Gastroesophageal sphincter (tissue), 3 donors: ENCODE measurements around the gene ENO2.

Experiments
- EP300 ChIP-seq: sonication (generic); formaldehyde crosslinking; IDR thresholded peaks from one replicate; pipeline ENCODE4 v1.6.1; 2017; ENCODE audit warnings: antibody characterized with exemption, mild to moderate bottlenecking
- TF ChIP-seq, protein P1 (sequence below), 4 experiments: fragments of 200-600 bp in 2 of 4; fragments of 450-650 bp in 2 of 4; sonication (generic) in 1 of 4; IDR thresholded peaks; one replicate each; pipeline ENCODE4 v1.5.1; 2017 to 2019; ENCODE audit warnings: antibody characterized with exemption in 4 of 4, mild to moderate bottlenecking in 2 of 4, moderate library complexity in 2 of 4

GRCh38 chr12:6871052-6871957 lies 43.1 kb upstream of the ENO2 start:
- TF ChIP-seq, protein P1, sequence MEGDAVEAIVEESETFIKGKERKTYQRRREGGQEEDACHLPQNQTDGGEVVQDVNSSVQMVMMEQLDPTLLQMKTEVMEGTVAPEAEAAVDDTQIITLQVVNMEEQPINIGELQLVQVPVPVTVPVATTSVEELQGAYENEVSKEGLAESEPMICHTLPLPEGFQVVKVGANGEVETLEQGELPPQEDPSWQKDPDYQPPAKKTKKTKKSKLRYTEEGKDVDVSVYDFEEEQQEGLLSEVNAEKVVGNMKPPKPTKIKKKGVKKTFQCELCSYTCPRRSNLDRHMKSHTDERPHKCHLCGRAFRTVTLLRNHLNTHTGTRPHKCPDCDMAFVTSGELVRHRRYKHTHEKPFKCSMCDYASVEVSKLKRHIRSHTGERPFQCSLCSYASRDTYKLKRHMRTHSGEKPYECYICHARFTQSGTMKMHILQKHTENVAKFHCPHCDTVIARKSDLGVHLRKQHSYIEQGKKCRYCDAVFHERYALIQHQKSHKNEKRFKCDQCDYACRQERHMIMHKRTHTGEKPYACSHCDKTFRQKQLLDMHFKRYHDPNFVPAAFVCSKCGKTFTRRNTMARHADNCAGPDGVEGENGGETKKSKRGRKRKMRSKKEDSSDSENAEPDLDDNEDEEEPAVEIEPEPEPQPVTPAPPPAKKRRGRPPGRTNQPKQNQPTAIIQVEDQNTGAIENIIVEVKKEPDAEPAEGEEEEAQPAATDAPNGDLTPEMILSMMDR (IDR thresholded peaks at IDR 0.05), result no peak
- no peak for TF ChIP-seq EP300
